Measurements from ENCODE around the gene SCGB1C2.
"Not testable (repeated sequence)": the region's sequence is repeated elsewhere in the genome, so short reads cannot be mapped to it uniquely, and the experiment has no call there.

GRCh38 chr17:168614-169013 lies 31.2 kb downstream of the SCGB1C2 start:
- not testable (repeated sequence) for TF ChIP-seq CTCF (IDR thresholded peaks at IDR 0.05; ENCODE audit: insufficient read depth, low read length); POLR2AphosphoS5 (IDR thresholded peaks at IDR 0.05; ENCODE audit: low read depth)

Data from HL-60 (cell line).